OCI-LY7 (cell line): Measurements from ENCODE around the gene CIB2. TPM values are rescaled to one million over a fixed set of nuclear protein-coding genes. Genes with fewer than 3 reads are reported as not detected.

Experiments used
- BruUV-seq: library from RNA; stranded (reverse); fragments of 400-500 nt; replicated peaks from 2 replicates; lab custom pipeline; 2021; lab: Mats Ljungman, UMichigan
- CTCF ChIA-PET: fragments of 300-600 bp; sonication (Branson Sonifier 250); formaldehyde crosslinking; loops from one replicate; lab custom pipeline; 2022; ENCODE audit warnings: antibody characterized with exemption; ENCODE audit not compliant: unreplicated experiment; lab: Charles Lee
- POLR2A ChIA-PET: fragments of 300-600 bp; sonication (Branson Sonifier 250); formaldehyde crosslinking; loops from one replicate; lab custom pipeline; 2022; ENCODE audit warnings: antibody characterized with exemption; lab: Charles Lee
- DNase-seq: peaks from one replicate; pipeline ENCODE4 v3.0.0-alpha.2; 2015; ENCODE audit warnings: low spot score
- H2AFZ ChIP-seq: fragments of 200-600 bp; sonication (generic), shearing (Covaris generic); 2 replicates; pipeline ENCODE4 v1.6.1; 2014; ENCODE audit warnings: mild to moderate bottlenecking, antibody characterized with exemption, low read length, moderate library complexity
- H3K27ac ChIP-seq: fragments of 200-600 bp; sonication (generic); 2 replicates; pipeline ENCODE4 v1.5.1; 2014; ENCODE audit warnings: mixed run types, low read depth, mild to moderate bottlenecking, moderate library complexity, low read length, inconsistent platforms; ENCODE audit not compliant: poor library complexity, severe bottlenecking
- H3K36me3 ChIP-seq: fragments of 200-600 bp; sonication (generic); 2 replicates; pipeline ENCODE4 v1.6.1; 2014; ENCODE audit warnings: mild to moderate bottlenecking, antibody characterized with exemption, low read length, moderate library complexity, mixed read lengths; ENCODE audit not compliant: insufficient read depth
- H3K4me1 ChIP-seq: fragments of 200-600 bp; sonication (generic); 2 replicates; pipeline ENCODE4 v1.5.1; 2014; ENCODE audit warnings: mild to moderate bottlenecking, low read length; ENCODE audit not compliant: insufficient read depth, poor library complexity, severe bottlenecking
- H3K4me2 ChIP-seq: fragments of 200-600 bp; sonication (generic); 2 replicates; pipeline ENCODE4 v1.6.1; 2014; ENCODE audit warnings: mild to moderate bottlenecking, low read length
- H3K4me3 ChIP-seq: fragments of 200-600 bp; sonication (generic); 2 replicates; pipeline ENCODE4 v1.5.1; 2014; ENCODE audit warnings: mild to moderate bottlenecking, low read depth, low read length; ENCODE audit not compliant: poor library complexity, severe bottlenecking
- H3K79me2 ChIP-seq: fragments of 200-600 bp; sonication (generic); 2 replicates; pipeline ENCODE4 v1.6.1; 2016; ENCODE audit warnings: low read depth, mild to moderate bottlenecking, low read length, moderate library complexity, mixed read lengths; ENCODE audit not compliant: insufficient read depth
- H3K9me2 ChIP-seq: fragments of 200-600 bp; sonication (generic); 2 replicates; pipeline ENCODE4 v1.6.1; 2016; ENCODE audit warnings: mild to moderate bottlenecking, low read length, mixed read lengths; ENCODE audit not compliant: insufficient read depth
- H3K9me3 ChIP-seq: fragments of 200-600 bp; sonication (generic); 2 replicates; pipeline ENCODE4 v1.6.1; 2014; ENCODE audit warnings: mild to moderate bottlenecking, mixed run types, low read length, mixed read lengths
- H4K20me1 ChIP-seq: fragments of 200-600 bp; sonication (generic); 2 replicates; pipeline ENCODE4 v1.6.1; 2014; ENCODE audit warnings: mild to moderate bottlenecking, antibody characterized with exemption, low read length, moderate library complexity, mixed read lengths; ENCODE audit not compliant: insufficient read depth
- CTCF ChIP-seq: fragments of 200-600 bp; sonication (generic); conservative IDR thresholded peaks from 2 replicates; pipeline ENCODE4 v1.5.1; 2014; ENCODE audit warnings: mild to moderate bottlenecking, antibody characterized with exemption, low read length, moderate library complexity, mixed read lengths
- EZH2phosphoT487 ChIP-seq: fragments of 200-600 bp; sonication (generic); IDR thresholded peaks from 2 replicates; pipeline ENCODE4 v1.6.1; 2018; ENCODE audit warnings: low read depth, borderline replicate concordance, mild to moderate bottlenecking, mixed run types, antibody characterized with exemption, low read length, moderate library complexity, mixed read lengths
- intact Hi-C: fragments of 100-400 bp; cut with micrococcal nuclease; formaldehyde crosslinking; loops from one replicate; pipeline ENCODE4 v1.10.0; 2022; ENCODE audit not compliant: unreplicated experiment
- total RNA-seq, 2 experiments: library from RNA; depleted of rRNA in 1 of 2; stranded (reverse); fragments of >200 nt in 1 of 2; shearing (Covaris generic) in 1 of 2; gene quantifications; 2 replicates each; pipeline ENCODE4 v1.2.3, GENCODE V29; 2014 to 2022

Gene CIB2
- total RNA-seq, 2 experiments from 2014 or later: 0.36 to 5.0 TPM

- Histone ChIP-seq H3K4me2 (no peak overlapping the region), H3K9me2 (no peaks in the 10 kb centered on the region), H3K4me3 (no peak overlapping the region), H3K36me3 (no peaks in the 10 kb centered on the region), H3K27ac (no peak overlapping the region), H2AFZ (no peak overlapping the region), H3K79me2 (no peaks in the 10 kb centered on the region), H3K9me3 (no peaks in the 10 kb centered on the region), H4K20me1 (no peaks in the 10 kb centered on the region), H3K4me1 (peaks cover 8% of the 10 kb centered on the region)
- BruUV-seq: no TSS peak
- TF ChIP-seq EZH2phosphoT487: no peak
- no peak for TF ChIP-seq CTCF
- no peak for DNase-seq
- intact Hi-C loops: loop anchor here (5.0 kb wide), 1 partner anchor 108 kb away; no protein-coding TSS in a partner anchor
- POLR2A ChIA-PET: no interaction called here
- CTCF ChIA-PET: no interaction called here
Measured at GRCh38 chr15:78133801-78134200, 2.6 kb upstream of the CIB2 start.

DNA sequence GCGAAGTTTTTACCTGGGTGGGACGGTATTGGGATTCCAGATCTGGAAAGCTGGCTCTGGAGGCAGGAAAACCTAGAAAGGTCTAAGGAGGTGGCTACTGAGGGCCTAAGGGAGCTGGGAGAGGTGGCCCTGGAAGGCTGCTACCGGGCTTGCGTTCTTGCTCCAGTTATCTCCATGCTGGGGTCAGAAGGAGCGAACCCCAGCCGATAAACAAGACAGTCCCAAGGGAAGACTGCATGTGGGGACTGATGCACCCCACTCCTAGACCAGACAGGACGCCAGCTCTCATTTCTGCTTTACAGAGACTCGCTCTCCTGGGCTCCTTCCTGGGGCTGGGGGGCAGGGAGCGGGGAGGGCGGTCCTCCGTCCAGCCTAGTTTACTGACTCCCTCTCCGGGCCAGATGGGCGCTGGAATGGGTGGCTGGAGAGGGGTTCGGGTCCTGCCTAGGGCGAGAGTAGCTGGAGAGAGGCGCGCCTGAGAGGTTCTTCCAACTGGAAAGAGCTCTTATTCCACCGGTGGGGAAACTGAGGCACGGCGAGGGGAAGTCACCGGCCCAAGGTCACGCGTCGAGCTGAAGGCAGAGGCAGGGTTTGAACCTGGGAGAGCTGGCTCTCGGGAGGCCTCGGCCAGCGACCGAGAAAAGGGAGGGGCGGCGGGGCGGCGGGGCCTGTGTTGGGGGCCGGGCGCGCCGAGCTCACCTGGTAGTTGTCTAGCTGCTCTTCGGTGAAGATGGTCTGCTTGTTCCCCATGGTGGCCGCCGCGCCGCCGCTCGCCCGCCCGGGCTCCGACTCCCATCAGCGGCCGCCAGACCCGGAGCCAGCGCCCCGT lies 565 bp downstream of the CIB2 start:
- no peaks in the 10 kb centered on the region for H3K79me2 ChIP-seq
- H2AFZ ChIP-seq: no peak overlapping the region
- H3K4me2 ChIP-seq: peak overlapping the region; percentile 95; the same call in 1 of the 2 replicates
- CTCF ChIA-PET: interaction anchor here (1.1 to 2.0 kb wide), 3 partner anchors 9 to 109 kb away, joined by 3 to 14 read pairs (median 4); no protein-coding TSS in a partner anchor
- intact Hi-C loops: loop anchor here (1.0 to 5.0 kb wide), 4 partner anchors 19 to 112 kb away; partner anchors contain the start of gene IDH3A
- POLR2A ChIA-PET: interaction anchor here (1.5 kb wide), 1 partner anchor 40 kb away, joined by 4 read pairs; no protein-coding TSS in a partner anchor
- no peaks in the 10 kb centered on the region for H3K36me3 ChIP-seq
- peak overlapping the region; percentile 80 for H3K4me3 ChIP-seq
- H3K9me2 ChIP-seq: no peaks in the 10 kb centered on the region
- H3K4me1 ChIP-seq: peaks cover 8% of the 10 kb centered on the region
- H3K9me3 ChIP-seq: no peaks in the 10 kb centered on the region
- no peak overlapping the region for H3K27ac ChIP-seq
- TF ChIP-seq CTCF: no peak
- no peak for TF ChIP-seq EZH2phosphoT487
- H4K20me1 ChIP-seq: no peaks in the 10 kb centered on the region
- DNase-seq: no peak
- BruUV-seq: no TSS peak
